Stimulated activated CD4-positive, alpha-beta T cell treated with anti-CD3 and anti-CD28 coated beads, Interleukin-2, amount 100 ng/mL, for 4 hours (primary cell): Measurements from ENCODE around the gene CCDC134.

Source experiments
- DNase-seq: peaks from one replicate; pipeline ENCODE4 v3.0.0-alpha.2; 2020; ENCODE audit warnings: low read depth

CCDC134 gene

DNA sequence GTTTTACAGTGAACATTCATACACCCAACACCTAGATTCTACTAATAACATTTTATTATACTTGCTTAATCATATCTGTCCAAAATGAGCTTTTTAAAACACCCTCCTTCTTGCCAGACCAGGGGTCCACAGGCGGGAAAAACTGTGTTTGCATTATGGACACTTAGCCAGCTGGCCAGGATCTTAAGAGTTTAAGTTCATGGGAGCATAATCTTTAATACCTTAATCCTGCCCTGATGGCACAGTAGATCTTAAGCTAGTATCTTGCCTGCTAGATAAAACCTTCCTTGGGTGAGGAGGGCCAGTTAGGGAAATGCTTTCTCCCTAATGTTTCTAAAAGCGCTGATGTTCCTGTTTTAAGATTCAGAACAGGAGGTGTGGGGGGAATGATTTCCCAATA lies 13.1 kb upstream of the CCDC134 start:
- no peak for DNase-seq

DNA sequence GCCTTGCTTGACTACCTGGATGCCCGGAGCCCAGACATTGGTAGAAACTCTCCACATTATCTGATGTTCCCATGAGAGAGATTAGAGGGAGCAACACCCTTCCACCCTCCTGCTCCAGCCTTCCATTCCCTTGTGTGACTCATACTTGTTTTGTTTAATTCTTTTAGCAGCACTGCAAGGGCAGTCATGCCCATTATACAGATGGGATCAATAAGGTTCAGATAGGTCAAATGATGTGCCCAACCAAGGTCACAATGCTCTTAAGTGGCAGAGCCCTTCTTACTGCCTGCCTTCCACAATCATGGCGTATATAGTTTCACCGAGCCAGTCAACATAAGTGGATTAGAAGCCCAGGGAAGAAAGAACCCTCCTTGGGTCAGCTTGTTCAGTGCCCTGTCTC lies 6.6 kb upstream of the CCDC134 start:
- no peak for DNase-seq

- DNase-seq: no peak
Measured at GRCh38 chr22:41798736-41799135, 1.7 kb upstream of the CCDC134 start.

DNA sequence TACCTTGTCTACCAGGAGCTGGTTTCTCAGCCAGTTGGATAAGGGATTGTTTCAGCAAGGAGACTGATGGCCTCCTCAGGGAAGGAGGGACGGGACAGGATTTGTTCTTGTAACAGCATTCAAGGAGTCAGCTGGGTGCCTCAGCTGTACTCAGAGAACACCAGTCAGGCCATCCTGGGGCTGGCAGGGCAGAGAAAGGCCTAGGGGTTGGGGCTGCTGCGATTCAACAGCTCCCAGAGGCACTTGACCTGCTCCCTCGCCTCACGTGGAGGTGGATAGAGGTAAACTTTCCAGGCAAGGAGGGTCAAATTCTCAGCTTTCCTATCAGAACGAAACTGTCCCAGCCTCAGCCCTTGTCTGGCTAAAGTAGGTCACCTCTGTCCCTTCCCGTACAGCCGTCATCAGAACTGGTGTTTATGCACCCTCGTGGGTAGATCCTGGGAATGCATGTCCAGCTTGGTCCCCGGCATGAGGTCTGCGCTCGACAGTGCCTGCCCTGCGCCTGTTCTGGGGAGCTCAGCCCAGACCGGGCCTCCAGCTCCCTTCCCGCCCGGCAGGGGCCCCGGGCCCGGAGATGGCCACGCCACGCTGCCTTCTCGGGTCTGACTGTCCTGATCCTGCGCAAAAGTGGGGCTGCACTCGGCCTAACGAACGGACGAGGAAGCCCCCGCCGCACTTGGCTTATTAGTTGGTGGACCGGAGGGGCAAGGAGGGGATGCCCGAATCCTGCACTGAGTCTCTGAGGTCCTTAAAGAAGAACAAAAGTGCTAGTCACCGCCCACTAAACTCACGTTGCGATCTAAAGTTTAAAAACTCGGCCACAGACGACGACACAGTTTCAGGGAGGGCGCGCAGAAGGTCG lies 762 bp upstream of the CCDC134 start:
- no peak for DNase-seq

DNA sequence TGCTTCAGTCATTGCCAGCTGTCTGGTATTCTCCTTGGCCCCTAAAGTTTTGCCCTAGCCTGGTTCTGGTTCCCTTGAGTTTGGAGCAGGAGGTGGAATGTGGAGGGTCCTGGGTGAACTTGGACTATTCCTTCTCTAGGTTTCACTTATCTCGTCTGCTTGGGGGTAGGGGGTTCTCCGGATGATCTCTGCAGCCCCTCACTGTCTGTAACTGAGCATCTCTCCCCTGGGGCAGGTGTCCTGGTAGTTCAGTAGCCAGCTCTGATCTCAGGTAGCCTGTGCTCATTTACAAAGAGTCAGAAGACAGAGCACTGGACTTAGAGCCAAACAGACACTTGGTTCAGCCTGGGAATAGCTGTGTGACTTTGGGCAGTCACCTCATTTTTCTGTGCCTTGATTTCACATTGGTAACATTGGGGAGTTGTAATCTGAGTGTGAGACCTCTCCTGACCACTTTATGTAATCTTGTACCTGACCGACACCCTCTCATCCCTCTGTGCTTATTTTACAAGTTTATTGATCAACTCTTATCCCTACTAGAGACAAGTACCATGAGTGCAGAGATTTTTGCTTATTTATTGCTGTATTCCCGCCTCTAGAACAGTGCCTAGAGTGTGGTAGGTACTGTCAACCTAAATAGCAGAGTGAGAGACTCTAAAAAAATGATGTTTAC lies 804 bp downstream of the CCDC134 start:
- DNase-seq: no peak

DNA sequence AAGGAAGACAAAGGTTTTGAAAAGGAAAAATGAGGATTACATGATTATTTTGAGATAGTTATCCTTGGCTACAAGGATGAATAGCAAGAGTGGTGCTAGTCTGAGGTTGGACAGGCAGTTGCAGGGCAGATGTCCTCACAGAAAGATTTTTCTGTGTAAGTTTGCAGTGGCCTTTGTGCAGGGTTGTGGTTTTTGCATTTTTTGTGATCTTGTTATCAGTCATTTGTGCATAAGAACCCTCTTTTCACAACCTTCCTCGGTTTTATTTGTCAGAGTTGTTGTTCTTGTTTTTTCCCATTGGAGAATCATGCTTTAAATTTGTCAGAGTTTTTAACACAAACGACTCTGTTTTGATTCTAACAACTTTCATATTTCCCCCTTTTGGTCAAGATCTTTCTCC lies 1.4 kb downstream of the CCDC134 start:
- no peak for DNase-seq

DNA sequence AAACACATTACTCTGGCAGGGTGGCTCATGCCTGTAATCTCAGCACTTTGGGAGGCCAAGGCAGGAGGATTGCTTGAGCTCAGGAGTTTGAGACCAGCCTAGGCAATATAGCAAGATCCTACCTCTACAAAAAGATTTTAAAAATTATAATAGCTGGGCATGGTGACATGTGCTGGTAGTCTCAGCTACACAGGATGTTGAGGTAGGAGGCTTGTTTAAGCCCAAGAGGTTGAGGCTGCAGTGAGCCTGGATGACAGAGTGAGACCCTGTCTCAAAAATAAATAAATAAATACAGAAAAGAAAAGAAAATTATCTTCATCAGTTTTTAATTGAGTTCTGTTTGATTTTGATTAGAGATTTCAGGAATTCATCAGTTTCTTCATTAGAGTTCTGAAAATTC lies 5.2 kb downstream of the CCDC134 start:
- no peak for DNase-seq

DNA sequence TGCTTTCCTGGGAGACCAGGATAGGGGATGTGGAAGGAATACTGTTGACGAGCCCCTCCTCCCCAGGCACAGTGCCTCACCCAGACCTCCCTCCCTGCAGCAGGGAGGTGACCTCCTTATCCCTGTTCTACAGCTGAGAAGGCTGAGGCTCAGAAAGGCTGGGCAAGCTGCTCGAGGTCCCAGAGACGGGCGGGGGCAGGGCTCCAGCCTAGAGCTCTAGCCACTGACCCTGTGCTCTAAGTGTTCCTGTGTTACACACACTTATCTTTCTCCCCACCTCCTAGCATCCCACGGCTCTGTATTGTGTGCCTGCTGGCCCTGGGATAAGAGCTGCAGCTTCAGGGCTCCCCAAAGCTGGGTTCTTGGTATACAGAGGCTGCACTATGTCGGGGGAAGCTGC lies 7.9 kb downstream of the CCDC134 start:
- no peak for DNase-seq

DNA sequence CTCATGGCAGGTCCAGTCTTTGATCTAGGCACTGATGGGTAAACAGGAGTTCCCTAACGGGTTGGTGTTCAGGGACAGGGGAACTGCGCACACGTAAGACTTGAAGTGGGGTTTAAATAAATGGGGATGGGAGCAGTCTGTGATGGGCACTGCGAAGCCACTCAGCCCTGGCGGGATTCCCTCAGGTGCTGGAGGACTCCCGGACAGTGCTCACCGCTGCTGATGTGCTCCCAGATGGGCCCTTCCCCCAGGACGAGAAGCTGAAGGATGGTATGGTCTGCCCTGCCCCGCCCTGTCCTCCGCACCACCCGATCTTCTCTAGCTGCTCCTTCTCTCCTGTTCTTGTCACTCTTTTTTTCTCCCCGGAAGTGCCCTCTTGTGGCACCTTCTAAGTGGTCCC lies 9.5 kb downstream of the CCDC134 start:
- DNase-seq: no peak

DNA sequence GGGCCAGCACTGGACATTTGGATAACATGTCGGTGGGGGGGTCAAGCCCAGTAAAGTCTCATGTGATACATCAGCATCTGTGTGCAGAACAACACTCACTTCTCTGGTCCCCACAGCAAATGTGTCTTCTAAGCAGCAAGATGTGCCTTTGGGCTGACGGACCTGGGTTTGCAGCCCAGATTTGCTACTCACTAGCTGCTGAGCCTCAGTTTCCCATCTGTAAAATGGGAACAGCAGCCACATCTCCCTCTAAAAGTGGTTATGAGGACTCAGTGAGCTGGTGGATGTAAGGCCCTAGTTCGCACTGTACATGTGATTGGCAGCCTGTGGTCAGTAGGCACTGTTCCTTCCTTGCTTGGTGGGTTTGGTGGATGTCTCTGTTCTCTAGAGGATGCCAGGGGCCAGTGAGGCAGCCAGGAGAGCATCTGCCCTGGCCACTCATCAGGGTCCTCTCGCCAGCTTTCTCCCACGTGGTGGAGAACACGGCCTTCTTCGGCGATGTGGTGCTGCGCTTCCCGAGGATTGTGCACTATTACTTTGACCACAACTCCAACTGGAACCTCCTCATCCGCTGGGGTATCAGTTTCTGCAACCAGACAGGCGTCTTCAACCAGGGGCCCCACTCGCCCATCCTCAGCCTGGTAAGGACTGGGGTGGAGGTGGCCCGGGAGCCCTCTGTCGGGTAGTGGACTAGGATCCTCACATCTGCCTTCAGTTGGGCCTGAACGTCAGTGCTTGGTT lies 12.5 kb downstream of the CCDC134 start:
- DNase-seq: no peak

- no peak for DNase-seq
Measured at GRCh38 chr22:41813726-41814410, 13.4 kb downstream of the CCDC134 start.

GRCh38 chr22:41815716-41816115 lies 15.2 kb downstream of the CCDC134 start:
- DNase-seq: no peak

DNA sequence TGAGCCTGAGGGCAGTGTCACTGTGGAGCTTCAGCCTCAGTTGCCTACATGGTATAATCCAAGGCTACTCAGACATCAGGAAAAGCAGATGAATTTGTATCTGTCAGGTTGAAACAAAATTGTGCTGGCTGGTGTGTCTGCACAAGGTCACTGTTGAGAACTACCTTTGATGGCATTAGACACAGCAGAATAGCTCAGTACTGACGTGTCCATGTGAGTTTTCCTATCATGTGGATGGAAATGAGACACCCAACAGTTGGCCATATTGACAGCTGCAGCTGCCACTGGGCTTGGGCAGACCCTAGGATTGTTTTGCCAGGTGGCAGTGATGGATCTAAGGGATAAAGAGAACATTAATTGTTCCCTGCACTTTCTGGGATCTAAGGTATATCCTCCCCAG lies 15.8 kb downstream of the CCDC134 start:
- DNase-seq: no peak

DNA sequence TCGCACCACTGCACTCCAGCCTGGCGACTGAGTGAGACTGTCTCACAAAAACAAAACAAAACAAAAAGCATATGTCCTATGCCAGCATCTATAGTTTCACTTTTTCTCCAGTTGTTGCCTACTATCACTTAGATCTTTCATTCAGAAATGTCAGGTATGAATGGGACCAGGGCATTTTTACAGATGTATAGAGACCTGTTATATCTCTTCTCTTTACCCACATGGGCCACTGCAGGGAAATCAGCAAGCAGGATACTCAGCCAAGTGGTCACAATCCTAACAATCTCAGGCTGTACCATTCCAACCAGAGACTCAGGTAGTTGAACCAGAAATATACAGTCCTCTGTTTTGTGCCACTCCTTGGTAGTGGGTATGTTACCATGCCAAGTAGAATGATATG lies 16.4 kb downstream of the CCDC134 start:
- no peak for DNase-seq

- no peak for DNase-seq
Measured at GRCh38 chr22:41818011-41818410, 17.5 kb downstream of the CCDC134 start.

- DNase-seq: no peak
Measured at GRCh38 chr22:41818596-41818995, 18.1 kb downstream of the CCDC134 start.

DNA sequence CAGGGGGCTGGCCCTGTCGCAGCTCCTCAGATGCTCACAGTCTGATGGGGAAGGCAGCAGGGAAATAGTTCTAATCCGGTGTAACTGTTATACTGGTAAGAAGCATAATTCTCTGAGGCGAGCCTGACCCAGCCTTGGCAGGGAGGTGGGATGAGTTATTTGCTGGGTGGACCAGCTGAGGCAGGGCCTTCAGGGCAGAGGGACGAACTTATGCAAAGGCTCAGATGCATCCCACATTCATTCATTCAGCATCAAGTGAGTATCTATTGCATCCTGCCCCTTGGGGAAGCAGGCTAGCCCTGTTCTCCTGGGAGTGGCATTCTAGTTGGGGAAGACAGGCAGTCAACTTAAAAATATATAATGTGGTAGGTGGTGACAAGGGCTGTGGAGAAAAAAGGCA lies 18.8 kb downstream of the CCDC134 start:
- no peak for DNase-seq

DNA sequence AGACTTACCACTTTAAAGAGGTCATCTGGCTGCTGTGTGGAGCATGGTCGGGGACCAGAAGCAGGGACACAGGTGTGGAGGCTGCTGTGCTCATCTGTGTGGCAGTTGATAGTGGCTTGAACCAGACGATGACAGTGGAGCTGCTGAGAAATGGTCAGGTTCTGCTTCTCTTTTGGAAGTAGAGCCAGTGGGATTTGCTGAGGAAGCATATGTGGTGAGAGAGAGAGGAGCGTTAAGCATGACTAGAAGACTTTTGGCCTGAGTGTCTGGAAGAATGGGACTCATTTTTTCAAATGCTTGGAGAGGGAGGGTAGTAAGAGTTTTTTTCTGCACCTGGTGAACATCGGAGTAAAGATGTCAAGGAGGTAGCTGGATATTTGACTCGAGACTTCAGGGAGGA lies 20.0 kb downstream of the CCDC134 start:
- no peak for DNase-seq

GRCh38 chr22:41821471-41822316 lies 21.2 kb downstream of the CCDC134 start:
- DNase-seq: no peak

- peak; percentile 47 for DNase-seq
Measured at GRCh38 chr22:41822317-41823057, 22.0 kb downstream of the CCDC134 start.

DNA sequence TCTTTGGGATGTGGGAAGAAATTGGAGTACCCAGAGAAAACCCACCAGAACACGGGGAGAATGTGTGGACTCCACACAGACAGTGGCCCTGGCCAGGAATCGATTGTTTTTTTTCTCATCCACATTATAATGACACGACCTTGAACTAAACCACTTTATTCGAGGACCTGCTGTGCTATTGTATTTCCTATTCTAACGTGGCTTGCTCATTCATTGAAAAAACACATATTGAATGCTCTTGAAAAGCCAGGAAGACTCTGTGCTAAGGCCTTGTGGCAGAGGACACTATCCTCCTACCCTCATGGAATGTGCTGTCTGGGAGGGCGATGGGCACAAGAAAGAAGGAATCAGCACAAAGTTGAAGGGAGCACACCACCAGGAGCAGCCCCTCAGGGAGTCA lies 23.3 kb downstream of the CCDC134 start:
- no peak for DNase-seq
